Gastrocnemius medialis (tissue), 4 donors: ENCODE results near the gene COL2A1. TPM values are rescaled to one million over a fixed set of nuclear protein-coding genes. Genes with fewer than 3 reads are reported as not detected.

Source experiments
- ATAC-seq, 2 donors: fragments of 150-250 bp; one replicate each; pipeline ENCODE4 v1.9.1; 2016
- DNase-seq, 2 donors: peaks; one replicate each; pipeline ENCODE4 v3.0.0-alpha.2; 2019
- H3K27ac ChIP-seq, 4 donors: fragments of 200-600 bp; sonication (generic); 1 replicate in 1 of 4; 2 replicates in 3 of 4; pipeline ENCODE4 v1.5.1; 2016 to 2018; ENCODE audit warnings: mild to moderate bottlenecking in 2 of 4, moderate library complexity in 1 of 4
- H3K27me3 ChIP-seq, 3 donors: fragments of 200-600 bp; sonication (generic) in 2 of 3; 1 replicate in 1 of 3; 2 replicates in 2 of 3; pipeline versions ENCODE4 v1.5.1 to v1.6.0; 2016 to 2019; ENCODE audit warnings: mild to moderate bottlenecking in 1 of 3, moderate library complexity in 1 of 3
- H3K36me3 ChIP-seq, 2 donors: fragments of 200-600 bp; sonication (generic) in 1 of 2; one replicate each; pipeline ENCODE4 v1.5.1; 2017 to 2018
- H3K4me1 ChIP-seq, 2 donors: fragments of 200-600 bp; sonication (generic) in 1 of 2; one replicate each; pipeline ENCODE4 v1.5.1; 2016 to 2017; ENCODE audit warnings: mild to moderate bottlenecking in 2 of 2
- H3K4me3 ChIP-seq, 4 donors: fragments of 200-600 bp; sonication (generic) in 3 of 4; 1 replicate in 1 of 4; 2 replicates in 3 of 4; pipeline ENCODE4 v1.5.1; 2016 to 2019; ENCODE audit warnings: mild to moderate bottlenecking in 2 of 4
- H3K9me3 ChIP-seq, 3 donors: fragments of 200-600 bp; sonication (generic) in 2 of 3; 1 replicate in 1 of 3; 2 replicates in 2 of 3; pipeline ENCODE4 v1.5.1; 2016 to 2019
- CTCF ChIP-seq, 5 experiments: fragments of 450-650 bp in 3 of 5; fragments of 200-600 bp in 2 of 5; sonication (generic) in 2 of 5; IDR thresholded peaks in 4 of 5; conservative IDR thresholded peaks in 1 of 5; 1 replicate in 4 of 5; 2 replicates in 1 of 5; pipeline ENCODE4 v1.5.1; 2016 to 2019; ENCODE audit warnings: antibody characterized with exemption in 5 of 5, mild to moderate bottlenecking in 3 of 5, moderate library complexity in 3 of 5
- POLR2A ChIP-seq, 2 donors: fragments of 450-650 bp; IDR thresholded peaks; one replicate each; pipeline ENCODE4 v1.6.1; 2017; ENCODE audit warnings: antibody characterized with exemption in 2 of 2, mild to moderate bottlenecking in 2 of 2, moderate library complexity in 2 of 2
- in situ Hi-C, 4 donors: fragments of 200-750 bp; cut with MboI; loops; one replicate each; pipeline versions ENCODE4 v1.15.0 to v1.8.0; 2017; ENCODE audit warnings: low sequenced_read_pairs in 4 of 4
- intact Hi-C: fragments of 100-400 bp; cut with DNase I; formaldehyde crosslinking; loops from one replicate; pipeline ENCODE4 v1.15.1; 2023; ENCODE audit warnings: low total_unique reads
- total RNA-seq, 4 donors: library from RNA; depleted of rRNA; stranded (reverse); fragments of >200 nt; gene quantifications; one replicate each; pipeline versions ENCODE4 v1.1.0 to v1.2.3, GENCODE V29; 2016

The COL2A1 gene
- total RNA-seq, 4 donors from 2014 or later = not detected

- Histone ChIP-seq H3K9me3 (no peaks in the 10 kb centered on the region), H3K27me3 (peaks cover 0 to 13% (median 3%) of the 10 kb centered on the region in 3 donors), H3K4me3 (no peak overlapping the region), H3K27ac (no peak overlapping the region), H3K36me3 (no peaks in the 10 kb centered on the region), H3K4me1 (peaks cover 10 to 15% of the 10 kb centered on the region in 2 donors)
- ATAC-seq (peak; percentile 26 to 61), DNase-seq (no peak)
- in situ Hi-C loops (no loop called here), intact Hi-C loops (no loop called here)
- TF ChIP-seq POLR2A (IDR thresholded peaks at IDR 0.05) (no peak), CTCF (IDR thresholded peaks at IDR 0.05 in 4 of 5, conservative IDR thresholded peaks at IDR 0.05 in 1 of 5) (no peak)
Measured at GRCh38 chr12:47995981-47996401, 8.3 kb downstream of the COL2A1 start.

GRCh38 chr12:47993491-47993890, 10.8 kb downstream of the COL2A1 start:
- H3K4me1 ChIP-seq = peaks cover 15 to 21% of the 10 kb centered on the region in 2 donors
- intact Hi-C loops = no loop called here
- DNase-seq (no peak), ATAC-seq (no peak)
- no peaks in the 10 kb centered on the region for H3K27me3 ChIP-seq
- no peak overlapping the region for H3K4me3 ChIP-seq
- TF ChIP-seq CTCF (IDR thresholded peaks at IDR 0.05 in 4 of 5, conservative IDR thresholded peaks at IDR 0.05 in 1 of 5) (no peak), POLR2A (IDR thresholded peaks at IDR 0.05) (no peak)
- no peak overlapping the region for H3K27ac ChIP-seq
- no peaks in the 10 kb centered on the region for H3K36me3 ChIP-seq
- no peaks in the 10 kb centered on the region for H3K9me3 ChIP-seq
- in situ Hi-C loops = no loop called here

- TF ChIP-seq POLR2A (IDR thresholded peaks at IDR 0.05) (no peak), CTCF (IDR thresholded peaks at IDR 0.05 in 4 of 5, conservative IDR thresholded peaks at IDR 0.05 in 1 of 5) (no peak)
- ATAC-seq (no peak), DNase-seq (no peak)
- in situ Hi-C loops (no loop called here), intact Hi-C loops (no loop called here)
- Histone ChIP-seq H3K27ac (no peak overlapping the region), H3K36me3 (no peaks in the 10 kb centered on the region), H3K4me3 (no peak overlapping the region), H3K27me3 (no peaks in the 10 kb centered on the region), H3K9me3 (no peaks in the 10 kb centered on the region), H3K4me1 (peaks cover 23 to 29% of the 10 kb centered on the region in 2 donors)
Measured at GRCh38 chr12:47992776-47993175, 11.5 kb downstream of the COL2A1 start.

GRCh38 chr12:47991106-47992061, 12.9 kb downstream of the COL2A1 start:
- no peak for ATAC-seq
- in situ Hi-C loops = no loop called here

GRCh38 chr12:47990351-47991105, 13.7 kb downstream of the COL2A1 start:
- Histone ChIP-seq H3K9me3 (no peaks in the 10 kb centered on the region), H3K4me3 (no peak overlapping the region), H3K4me1 (peaks cover 12 to 19% of the 10 kb centered on the region in 2 donors), H3K27ac (no peak overlapping the region), H3K27me3 (no peaks in the 10 kb centered on the region), H3K36me3 (no peaks in the 10 kb centered on the region)
- no peak for TF ChIP-seq POLR2A (IDR thresholded peaks at IDR 0.05)
- no peak for TF ChIP-seq CTCF (IDR thresholded peaks at IDR 0.05 in 4 of 5, conservative IDR thresholded peaks at IDR 0.05 in 1 of 5)
- intact Hi-C loops (no loop called here), in situ Hi-C loops (no loop called here)
- DNase-seq (no peak), ATAC-seq (no peak)

More at GRCh38 chr12:47991106-47992061, 12.9 kb downstream of the COL2A1 start:
- Histone ChIP-seq H3K27ac (no peak overlapping the region), H3K4me3 (no peak overlapping the region), H3K36me3 (no peaks in the 10 kb centered on the region), H3K9me3 (no peaks in the 10 kb centered on the region), H3K27me3 (no peaks in the 10 kb centered on the region), H3K4me1 (peaks cover 20 to 27% of the 10 kb centered on the region in 2 donors)
- TF ChIP-seq POLR2A (IDR thresholded peaks at IDR 0.05) = no peak
- intact Hi-C loops = no loop called here
- DNase-seq = no peak
